Measurements from ENCODE around the gene PPTC7.

- TF ChIP-seq, protein P1, sequence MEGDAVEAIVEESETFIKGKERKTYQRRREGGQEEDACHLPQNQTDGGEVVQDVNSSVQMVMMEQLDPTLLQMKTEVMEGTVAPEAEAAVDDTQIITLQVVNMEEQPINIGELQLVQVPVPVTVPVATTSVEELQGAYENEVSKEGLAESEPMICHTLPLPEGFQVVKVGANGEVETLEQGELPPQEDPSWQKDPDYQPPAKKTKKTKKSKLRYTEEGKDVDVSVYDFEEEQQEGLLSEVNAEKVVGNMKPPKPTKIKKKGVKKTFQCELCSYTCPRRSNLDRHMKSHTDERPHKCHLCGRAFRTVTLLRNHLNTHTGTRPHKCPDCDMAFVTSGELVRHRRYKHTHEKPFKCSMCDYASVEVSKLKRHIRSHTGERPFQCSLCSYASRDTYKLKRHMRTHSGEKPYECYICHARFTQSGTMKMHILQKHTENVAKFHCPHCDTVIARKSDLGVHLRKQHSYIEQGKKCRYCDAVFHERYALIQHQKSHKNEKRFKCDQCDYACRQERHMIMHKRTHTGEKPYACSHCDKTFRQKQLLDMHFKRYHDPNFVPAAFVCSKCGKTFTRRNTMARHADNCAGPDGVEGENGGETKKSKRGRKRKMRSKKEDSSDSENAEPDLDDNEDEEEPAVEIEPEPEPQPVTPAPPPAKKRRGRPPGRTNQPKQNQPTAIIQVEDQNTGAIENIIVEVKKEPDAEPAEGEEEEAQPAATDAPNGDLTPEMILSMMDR (IDR thresholded peaks at IDR 0.05): no peak
- no peak for TF ChIP-seq POLR2A (IDR thresholded peaks at IDR 0.05)
Measured at GRCh38 chr12:110508071-110508586, 75.0 kb downstream of the PPTC7 start.
